Activated CD4-positive, alpha-beta T cell treated with anti-CD3 and anti-CD28 coated beads for 24 hours (primary cell): ENCODE measurements around the gene ELN.
A peak's percentile ranks its signal among the peaks of the same experiment; 100 is the strongest.
"Not testable (repeated sequence)": the region's sequence is repeated elsewhere in the genome, so short reads cannot be mapped to it uniquely, and the experiment has no call there.

Experiments used
- DNase-seq, 2 donors: peaks; one replicate each; pipeline ENCODE4 v3.0.0-alpha.2; 2020; ENCODE audit warnings: low read depth in 2 of 2

Gene ELN

GRCh38 chr7:74027683-74028320, at the start of gene ELN:
TSS of gene ELN (plus strand) at chr7:74028173. CDS start at chr7:74028188, 15 bp downstream.
- DNase-seq, result no peak

- peak in 1 of 2 donors; percentile 8 for DNase-seq
Observed at GRCh38 chr7:73978661-73979563, 49.1 kb upstream of the ELN start.

DNA sequence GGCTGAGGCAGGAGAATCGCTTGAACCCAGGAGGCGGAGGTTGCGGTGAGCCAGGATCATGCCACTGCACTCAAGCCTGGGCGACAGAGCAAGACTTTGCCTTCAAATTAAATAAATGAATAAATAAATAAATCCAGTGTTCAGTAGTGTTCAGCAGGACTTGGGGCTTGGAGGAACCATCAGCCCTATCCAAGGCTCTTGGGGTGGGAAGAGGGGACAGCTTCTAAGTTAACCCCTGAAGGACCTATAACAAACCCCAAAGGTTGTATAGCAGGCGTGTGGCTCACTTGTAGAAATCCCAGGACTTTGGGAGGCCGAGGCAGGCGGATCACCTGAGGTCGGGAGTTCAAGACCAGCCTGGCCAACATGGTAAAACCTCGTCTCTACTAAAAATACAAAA, 48.3 kb upstream of the ELN start:
- not testable (repeated sequence) for DNase-seq

- no peak for DNase-seq
Observed at GRCh38 chr7:73980206-73980605, 47.8 kb upstream of the ELN start.

DNA sequence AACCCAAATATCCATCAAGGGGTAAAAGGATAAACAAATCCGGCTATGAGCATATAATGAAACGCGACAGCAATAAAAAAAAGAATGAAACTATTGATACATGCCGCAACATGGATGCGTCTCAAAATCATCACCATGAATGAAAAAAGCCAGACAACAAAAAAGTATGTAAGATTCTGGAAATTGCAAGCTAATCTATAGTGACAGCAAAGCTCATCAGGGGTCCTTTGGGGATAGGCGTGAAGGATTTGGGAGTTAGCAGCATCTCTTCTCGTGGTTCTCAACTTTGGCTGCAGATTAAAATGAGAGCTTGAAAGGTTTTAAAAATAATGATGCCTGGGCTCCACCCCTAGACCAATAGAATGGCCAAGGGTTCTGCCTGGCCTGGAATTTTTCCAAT, 46.0 kb upstream of the ELN start:
- no peak for DNase-seq

GRCh38 chr7:73983437-73984164, 44.4 kb upstream of the ELN start:
- DNase-seq, result no peak

DNA sequence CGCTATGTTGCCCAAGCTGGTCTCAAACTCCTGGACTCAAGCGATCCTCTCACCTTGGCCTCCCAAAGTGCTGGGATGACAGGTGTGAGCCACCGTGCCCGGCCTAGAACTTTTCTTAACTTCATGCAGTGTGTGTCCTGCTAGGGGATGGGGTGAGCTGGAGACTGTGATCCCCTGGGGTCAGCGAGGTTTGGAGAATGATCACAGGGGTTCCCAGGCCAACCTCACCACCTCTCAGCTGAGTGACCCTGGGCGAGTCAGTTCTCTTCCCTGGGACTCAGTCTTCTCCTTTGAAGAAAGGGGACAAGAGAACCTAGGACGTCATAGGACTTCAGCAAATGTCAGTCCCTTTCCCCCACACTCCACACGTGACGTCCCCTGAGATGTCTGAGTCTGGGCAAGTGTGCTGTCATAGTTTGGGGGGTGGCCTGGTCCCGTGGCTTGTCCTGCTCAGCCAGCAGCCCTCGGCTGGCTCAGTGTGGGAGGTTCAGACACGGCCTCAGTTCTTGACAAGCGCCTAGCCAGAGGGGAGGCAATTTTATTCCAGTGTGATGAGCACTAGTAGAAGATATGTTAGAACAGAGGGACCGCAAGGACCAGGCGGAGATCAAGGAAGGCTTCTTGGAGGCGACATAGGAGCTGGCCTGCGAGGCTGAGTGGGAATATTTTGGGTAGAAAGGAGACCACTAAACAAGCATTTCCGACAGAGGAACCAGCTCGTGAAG, 43.3 kb upstream of the ELN start:
- no peak for DNase-seq

- no peak for DNase-seq
Observed at GRCh38 chr7:73985737-73986141, 42.2 kb upstream of the ELN start.

DNA sequence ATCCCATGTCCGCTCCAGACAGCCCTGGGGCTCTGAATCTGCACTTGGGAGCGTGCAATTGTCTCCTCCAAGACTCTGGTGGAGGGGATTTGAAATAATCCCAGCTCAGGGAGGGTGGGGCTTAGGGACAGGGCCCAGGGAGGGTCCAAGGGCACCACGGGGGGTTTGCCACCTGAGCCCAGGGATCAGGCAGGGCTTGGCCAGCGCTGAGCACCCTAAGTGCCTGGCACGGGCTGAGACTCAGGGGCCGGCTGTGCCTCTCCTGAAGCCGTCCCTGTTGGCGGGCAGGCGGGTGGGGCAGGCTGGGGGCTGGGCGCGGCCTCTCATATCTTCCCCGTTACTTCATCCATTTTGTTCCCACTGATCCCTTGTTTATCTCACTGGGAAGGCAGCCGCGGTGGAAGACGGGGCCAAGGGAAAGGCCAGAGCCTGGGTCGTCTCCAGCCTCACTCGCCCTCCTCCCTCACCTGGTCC, 41.8 kb upstream of the ELN start:
- DNase-seq, result no peak

GRCh38 chr7:73987298-73987697, 40.7 kb upstream of the ELN start:
- DNase-seq, result no peak

DNA sequence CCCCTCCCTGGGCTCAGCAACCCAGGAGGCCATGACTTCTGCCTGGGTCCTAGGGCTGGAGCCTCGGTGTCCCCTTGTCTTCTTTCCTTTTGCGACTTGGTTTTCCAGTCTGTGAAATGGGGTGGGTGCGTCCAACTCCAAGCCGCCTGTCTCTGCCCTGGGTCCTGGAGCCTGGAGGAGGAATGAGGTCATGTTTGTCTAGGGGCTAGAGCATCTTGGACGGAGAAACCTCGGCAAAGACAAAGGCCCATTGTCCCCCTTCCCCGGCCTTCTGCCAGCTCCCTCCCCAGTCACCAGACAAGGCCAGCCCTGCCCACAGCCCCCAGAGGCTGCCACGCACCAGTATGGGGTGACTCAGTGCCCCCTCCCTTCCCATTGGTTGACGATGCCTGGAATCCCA, 39.8 kb upstream of the ELN start:
- DNase-seq, result no peak

DNA sequence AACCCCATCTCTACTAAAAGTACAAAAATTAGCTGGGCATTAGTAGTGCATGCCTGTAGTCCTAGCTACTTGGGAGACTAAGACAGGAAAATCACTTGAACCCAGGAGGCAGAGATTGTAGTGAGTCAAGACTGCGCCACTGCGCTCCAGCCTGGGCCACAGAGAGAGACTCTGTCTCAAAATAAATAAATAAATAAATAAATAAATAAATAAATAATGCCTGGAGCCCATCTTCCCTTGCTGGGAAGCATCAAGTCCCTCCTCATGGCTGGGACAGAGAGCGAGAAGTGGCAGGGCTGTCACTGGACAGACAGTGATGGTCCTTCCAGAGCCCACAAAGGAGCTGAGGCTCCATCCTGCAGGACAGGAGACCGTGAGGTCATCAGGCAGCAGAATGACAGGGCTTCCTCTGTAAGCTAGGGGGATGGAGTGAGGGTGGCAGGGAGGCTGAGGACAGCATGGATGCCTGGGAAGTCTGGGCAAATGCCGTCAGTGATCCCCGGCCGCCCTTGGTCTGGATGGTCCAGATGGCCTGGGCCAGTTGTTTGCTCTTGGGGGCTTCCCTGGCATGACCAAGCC, 36.4 kb upstream of the ELN start:
- DNase-seq, result no peak

GRCh38 chr7:73992101-73992562, 35.8 kb upstream of the ELN start:
- no peak for DNase-seq

- no peak for DNase-seq
Observed at GRCh38 chr7:73994023-73994422, 34.0 kb upstream of the ELN start.

DNA sequence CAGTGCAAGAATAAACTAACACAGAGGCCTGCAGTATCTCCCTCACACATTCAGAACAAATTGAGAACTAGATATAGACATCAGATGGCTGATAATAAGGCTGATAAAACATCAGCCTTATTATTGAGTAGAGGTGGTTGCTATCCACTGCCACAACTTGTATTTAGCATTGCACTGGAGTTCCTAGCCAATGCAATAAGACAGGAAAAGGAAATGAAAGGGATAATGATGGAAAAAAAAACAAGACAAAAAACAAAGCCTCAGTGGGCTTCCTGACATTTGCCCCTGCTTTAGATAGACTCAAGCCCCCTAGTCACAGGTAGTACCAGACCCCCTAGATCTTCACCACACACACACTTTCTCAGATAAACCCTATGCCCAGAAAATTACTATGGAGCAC, 33.2 kb upstream of the ELN start:
- no peak for DNase-seq

DNA sequence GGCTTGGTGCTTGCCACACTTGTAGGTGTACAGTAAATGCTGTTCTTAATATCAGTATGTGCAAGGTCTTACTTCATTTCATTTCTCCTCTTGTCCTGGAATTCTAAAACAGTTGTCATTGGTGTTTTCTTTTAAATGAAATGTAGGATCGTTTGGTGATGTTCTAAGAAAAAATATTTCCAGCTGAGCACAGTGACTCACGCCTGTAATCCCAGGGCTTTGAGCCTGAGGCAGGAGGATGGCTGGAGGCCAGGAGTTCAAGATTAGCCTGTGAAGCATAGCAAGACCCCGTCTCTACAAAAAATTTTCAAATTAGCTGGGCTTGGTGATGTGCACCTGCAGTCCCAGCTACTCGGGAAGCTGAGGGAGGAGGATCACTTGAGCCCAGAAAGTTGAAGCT, 32.6 kb upstream of the ELN start:
- no peak for DNase-seq

- DNase-seq, result no peak
Observed at GRCh38 chr7:73995821-73996511, 32.0 kb upstream of the ELN start.

- no peak for DNase-seq
Observed at GRCh38 chr7:73997056-73997455, 30.9 kb upstream of the ELN start.

DNA sequence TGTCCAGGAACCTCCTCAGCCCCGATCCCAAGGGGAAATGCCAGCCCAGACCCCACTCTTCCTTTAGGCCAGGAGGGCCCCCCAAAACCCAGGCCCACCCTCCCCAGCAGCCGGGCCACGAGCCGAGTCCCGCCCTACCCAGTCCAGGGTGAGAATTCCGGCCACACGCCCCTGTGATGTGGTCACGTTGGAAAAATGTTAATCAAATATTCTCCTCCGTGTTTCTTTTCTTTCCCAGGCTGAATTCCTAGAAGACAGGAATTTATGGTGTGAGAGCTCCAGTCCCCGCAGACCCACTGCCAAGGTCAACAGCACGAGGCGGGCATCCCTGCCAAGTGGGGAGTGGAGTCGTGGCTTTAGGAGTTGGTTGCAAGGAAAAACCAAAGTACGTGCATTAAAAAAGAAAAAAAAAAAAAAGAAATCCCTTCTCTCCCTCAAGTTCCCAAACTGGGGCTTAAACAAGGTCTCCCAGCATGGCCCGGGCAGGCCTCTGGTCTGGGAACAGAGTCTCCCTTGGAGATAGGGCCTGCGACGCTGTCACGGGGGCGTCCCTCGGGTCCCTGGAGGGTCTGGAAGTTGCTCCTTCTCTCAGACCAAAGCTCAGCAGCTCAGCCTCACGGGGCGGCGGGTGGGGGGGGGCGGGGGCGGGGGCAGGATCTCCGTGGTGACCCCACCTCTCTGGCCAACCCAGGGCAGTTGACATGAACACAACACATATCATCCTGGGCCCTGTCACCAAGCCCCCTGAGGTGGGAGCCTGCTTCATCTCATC, 28.1 kb upstream of the ELN start:
- DNase-seq, result no peak
